Stomach (tissue), 9 donors: ENCODE measurements around the gene ULK4. TPM values are rescaled to one million over a fixed set of nuclear protein-coding genes. Genes with fewer than 3 reads are reported as not detected.
A peak's percentile ranks its signal among the peaks of the same experiment; 100 is the strongest.

Experiments
- DNase-seq, 2 donors: peaks; one replicate each; pipeline versions ENCODE4 v3.0.0 to v3.0.0-alpha.2; 2013 to 2019
- H3K27ac ChIP-seq, 5 donors: fragments of 200-600 bp in 4 of 5; sonication (generic) in 4 of 5; one replicate each; pipeline ENCODE4 v1.5.1; 2013 to 2019; ENCODE audit warnings: mild to moderate bottlenecking in 1 of 5, moderate library complexity in 1 of 5
- H3K27me3 ChIP-seq, 3 donors: fragments of 200-600 bp; sonication (generic); one replicate each; pipeline ENCODE4 v1.5.1; 2017 to 2019; ENCODE audit warnings: mixed run types in 1 of 3
- H3K36me3 ChIP-seq, 4 donors: fragments of 200-600 bp; sonication (generic); 1 replicate in 3 of 4; 2 replicates in 1 of 4; pipeline ENCODE4 v1.5.1; 2016 to 2019
- H3K4me1 ChIP-seq, 4 donors: fragments of 200-600 bp; sonication (generic); one replicate each; pipeline ENCODE4 v1.5.1; 2016 to 2019
- H3K4me3 ChIP-seq, 4 donors: fragments of 200-600 bp; sonication (generic) in 3 of 4; one replicate each; pipeline ENCODE4 v1.5.1; 2016 to 2019; ENCODE audit warnings: mild to moderate bottlenecking in 1 of 4
- H3K9me3 ChIP-seq, 4 donors: fragments of 200-600 bp; sonication (generic); one replicate each; pipeline ENCODE4 v1.5.1; 2016 to 2019
- EP300 ChIP-seq: sonication (generic); formaldehyde crosslinking; IDR thresholded peaks from one replicate; pipeline ENCODE4 v1.6.1; 2017; ENCODE audit warnings: antibody characterized with exemption
- POLR2A ChIP-seq, 4 donors: fragments of 450-650 bp; IDR thresholded peaks; one replicate each; pipeline ENCODE4 v1.6.1; 2016; ENCODE audit warnings: antibody characterized with exemption in 4 of 4, control low read depth in 2 of 4, mild to moderate bottlenecking in 1 of 4, moderate library complexity in 1 of 4
- POLR2AphosphoS5 ChIP-seq, 3 donors: sonication (generic); formaldehyde crosslinking; IDR thresholded peaks; one replicate each; pipeline ENCODE4 v1.6.1; 2016; ENCODE audit warnings: antibody characterized with exemption in 3 of 3
- WGBS, 5 donors: extraction: QIAGEN DNeasy Blood & Tissue Kit in 3 of 5; methylation state at CpG; one replicate each; pipeline versions ENCODE4 v1.1.5 to v1.1.7; 2013 to 2018; 5-methylcytosine and 5-hydroxymethylcytosine counted together
- intact Hi-C: fragments of 100-400 bp; cut with DNase I; formaldehyde crosslinking; loops from one replicate; pipeline ENCODE4 v1.15.1; 2023; ENCODE audit warnings: low total_unique reads
- polyA plus RNA-seq, 3 donors: library from polyadenylated mRNA; stranded (reverse); fragments of 200-250 nt; gene quantifications; one replicate each; pipeline ENCODE4 v1.2.3, GENCODE V29; 2013
- total RNA-seq, 5 donors: library from RNA; depleted of rRNA; stranded (reverse); fragments of >200 nt; gene quantifications; one replicate each; pipeline versions ENCODE4 v1.1.0 to v1.2.3, GENCODE V29; 2014 to 2016
- TF ChIP-seq, protein P1 (sequence below), 7 experiments: fragments of 450-650 bp in 4 of 7; fragments of 200-600 bp in 3 of 7; sonication (generic) in 3 of 7; IDR thresholded peaks; one replicate each; pipeline ENCODE4 v1.5.1; 2016 to 2019; ENCODE audit warnings: antibody characterized with exemption in 7 of 7, control low read depth in 2 of 7, mild to moderate bottlenecking in 1 of 7
- donor health status: healthy with polysubstance abuse.
- donor health status: Bipolar disorder and iron deficiency.
- donor health status: healthy.

The ULK4 gene
- total and polyA plus RNA-seq, 8 donors = 1.6 to 150 (median 7.4) TPM

DNA sequence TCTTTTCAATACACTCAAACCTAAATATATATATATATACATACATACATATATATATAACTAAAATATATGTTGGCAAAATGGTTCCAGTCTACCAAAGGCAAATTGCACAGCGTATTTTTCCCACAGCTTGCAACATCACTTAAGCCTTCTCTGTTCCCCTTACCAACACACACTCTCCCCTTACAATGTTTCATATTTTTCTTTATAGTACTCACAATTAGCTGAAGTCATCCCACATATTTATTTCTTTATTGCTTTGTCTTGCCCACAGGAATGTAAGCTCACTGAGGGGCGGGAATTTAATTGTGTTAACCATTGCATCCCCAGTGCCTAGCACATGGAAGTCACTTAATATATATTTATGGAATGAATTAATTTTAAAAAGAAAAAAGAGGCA lies 288.3 kb downstream of the ULK4 start:
- H3K4me1 ChIP-seq = no peaks in the 10 kb centered on the region
- no peaks in the 10 kb centered on the region for H3K36me3 ChIP-seq
- WGBS, 5 donors = 72 to 84% (median 80%) methylated on average over 2 of the region's 2 CpGs
- no peak overlapping the region for H3K4me3 ChIP-seq
- intact Hi-C loops = no loop called here
- peaks cover 0 to 9% (median 0%) of the 10 kb centered on the region in 4 donors for H3K9me3 ChIP-seq
- peak overlapping the region in 1 of 5 donors; percentile 63 for H3K27ac ChIP-seq
- H3K27me3 ChIP-seq = no peaks in the 10 kb centered on the region
- TF ChIP-seq EP300 (no peak), POLR2AphosphoS5 (IDR thresholded peaks at IDR 0.05) (no peak), POLR2A (IDR thresholded peaks at IDR 0.05) (no peak)
- TF ChIP-seq, protein P1, sequence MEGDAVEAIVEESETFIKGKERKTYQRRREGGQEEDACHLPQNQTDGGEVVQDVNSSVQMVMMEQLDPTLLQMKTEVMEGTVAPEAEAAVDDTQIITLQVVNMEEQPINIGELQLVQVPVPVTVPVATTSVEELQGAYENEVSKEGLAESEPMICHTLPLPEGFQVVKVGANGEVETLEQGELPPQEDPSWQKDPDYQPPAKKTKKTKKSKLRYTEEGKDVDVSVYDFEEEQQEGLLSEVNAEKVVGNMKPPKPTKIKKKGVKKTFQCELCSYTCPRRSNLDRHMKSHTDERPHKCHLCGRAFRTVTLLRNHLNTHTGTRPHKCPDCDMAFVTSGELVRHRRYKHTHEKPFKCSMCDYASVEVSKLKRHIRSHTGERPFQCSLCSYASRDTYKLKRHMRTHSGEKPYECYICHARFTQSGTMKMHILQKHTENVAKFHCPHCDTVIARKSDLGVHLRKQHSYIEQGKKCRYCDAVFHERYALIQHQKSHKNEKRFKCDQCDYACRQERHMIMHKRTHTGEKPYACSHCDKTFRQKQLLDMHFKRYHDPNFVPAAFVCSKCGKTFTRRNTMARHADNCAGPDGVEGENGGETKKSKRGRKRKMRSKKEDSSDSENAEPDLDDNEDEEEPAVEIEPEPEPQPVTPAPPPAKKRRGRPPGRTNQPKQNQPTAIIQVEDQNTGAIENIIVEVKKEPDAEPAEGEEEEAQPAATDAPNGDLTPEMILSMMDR (IDR thresholded peaks at IDR 0.05) = no peak
- DNase-seq = no peak

DNA sequence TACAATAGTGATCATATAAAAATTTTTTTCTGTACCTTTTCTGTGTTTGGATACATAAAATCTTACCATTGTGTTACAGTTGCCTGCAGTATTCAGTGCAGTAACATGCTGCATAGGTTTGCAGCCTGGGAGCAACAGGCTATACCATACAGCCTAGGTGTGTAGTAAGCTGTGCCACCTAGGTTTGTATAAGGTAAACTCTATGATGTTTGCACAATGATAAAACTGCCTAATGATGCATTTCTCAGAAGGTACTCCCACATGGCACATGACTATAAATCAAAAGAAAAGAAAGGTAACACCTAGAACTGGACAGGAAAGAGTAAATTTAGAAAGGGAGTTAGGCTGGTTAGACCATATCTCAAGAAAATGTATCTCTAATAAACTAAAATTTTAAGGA lies 293.5 kb downstream of the ULK4 start:
- intact Hi-C loops = no loop called here
- H3K36me3 ChIP-seq = peaks cover 0 to 7% (median 3%) of the 10 kb centered on the region in 4 donors
- TF ChIP-seq POLR2AphosphoS5 (IDR thresholded peaks at IDR 0.05) (no peak), EP300 (no peak), POLR2A (IDR thresholded peaks at IDR 0.05) (no peak)
- TF ChIP-seq, protein P1 (IDR thresholded peaks at IDR 0.05) = no peak
- DNase-seq = peak in 1 of 2 donors; percentile 59
- H3K9me3 ChIP-seq = peaks cover 0 to 19% (median 7%) of the 10 kb centered on the region in 4 donors
- no peaks in the 10 kb centered on the region for H3K4me1 ChIP-seq
- H3K27me3 ChIP-seq = no peaks in the 10 kb centered on the region
- H3K4me3 ChIP-seq = no peak overlapping the region
- no peak overlapping the region for H3K27ac ChIP-seq

DNA sequence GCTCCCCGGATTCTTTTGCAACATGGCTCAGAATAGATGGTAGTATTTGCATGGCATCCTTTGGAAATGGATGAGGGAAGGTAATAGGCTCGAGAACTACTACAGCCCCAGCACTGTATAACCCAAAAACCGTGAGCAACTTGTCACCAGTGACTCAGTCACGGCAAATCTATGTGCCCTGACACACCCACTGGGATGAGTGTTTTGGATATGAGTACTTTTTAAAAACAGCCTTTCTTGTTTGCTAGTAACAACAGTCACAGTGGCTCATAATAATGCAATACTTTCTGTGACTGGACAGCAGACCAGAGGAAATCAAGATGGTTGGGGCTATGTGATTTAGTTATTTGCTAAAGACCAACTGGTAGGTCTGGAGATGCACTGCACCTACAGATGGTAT lies 299.6 kb downstream of the ULK4 start:
- Histone ChIP-seq H3K9me3 (peaks cover 0 to 20% (median 3%) of the 10 kb centered on the region in 4 donors), H3K36me3 (peaks cover 0 to 17% (median 3%) of the 10 kb centered on the region in 4 donors), H3K4me3 (no peak overlapping the region), H3K4me1 (no peaks in the 10 kb centered on the region), H3K27ac (no peak overlapping the region), H3K27me3 (no peaks in the 10 kb centered on the region)
- WGBS, 5 donors = 79 to 92% (median 90%) methylated on average over 4 of the region's 4 CpGs
- no peak for TF ChIP-seq POLR2AphosphoS5 (IDR thresholded peaks at IDR 0.05)
- TF ChIP-seq POLR2A (IDR thresholded peaks at IDR 0.05) = no peak
- TF ChIP-seq, protein P1 (IDR thresholded peaks at IDR 0.05) = no peak
- TF ChIP-seq EP300 = no peak
- intact Hi-C loops = no loop called here
- no peak for DNase-seq

DNA sequence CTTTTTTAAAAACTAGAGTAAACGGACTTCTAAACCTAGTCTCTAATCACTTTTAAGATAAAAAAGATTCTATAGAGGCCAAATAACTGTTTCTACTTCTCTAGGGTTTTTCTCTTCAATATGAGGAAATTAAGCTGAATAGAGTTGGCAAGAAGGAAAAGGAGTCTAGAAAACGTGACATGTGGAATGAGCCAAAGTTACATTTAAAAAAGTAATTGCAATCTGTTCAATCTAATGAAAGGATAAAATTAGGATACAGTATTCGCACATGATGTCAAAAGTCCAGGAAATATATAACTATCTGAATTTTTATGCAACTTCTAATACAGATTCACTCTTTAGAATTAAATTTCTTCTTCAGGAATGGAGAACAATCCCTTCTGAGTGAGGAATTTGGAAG lies 300.1 kb downstream of the ULK4 start:
- 70 to 78% (median 74%) methylated on average over 3 of the region's 3 CpGs for WGBS, 5 donors

More for the DNA sequence above, 300.1 kb downstream of the ULK4 start:
- Histone ChIP-seq H3K27me3 (no peaks in the 10 kb centered on the region), H3K9me3 (peaks cover 0 to 20% (median 3%) of the 10 kb centered on the region in 4 donors), H3K36me3 (peaks cover 0 to 17% (median 3%) of the 10 kb centered on the region in 4 donors), H3K4me3 (no peak overlapping the region), H3K27ac (no peak overlapping the region), H3K4me1 (no peaks in the 10 kb centered on the region)
- TF ChIP-seq POLR2AphosphoS5 (IDR thresholded peaks at IDR 0.05) = no peak
- TF ChIP-seq EP300 = no peak
- TF ChIP-seq, protein P1 (IDR thresholded peaks at IDR 0.05) = no peak
- TF ChIP-seq POLR2A (IDR thresholded peaks at IDR 0.05) = no peak
- intact Hi-C loops = no loop called here
- no peak for DNase-seq
